Sigmoid colon (tissue), 3 donors: ENCODE measurements around the gene MTAP.

Experiments used
- POLR2A ChIP-seq, 2 donors: fragments of 450-650 bp; IDR thresholded peaks; one replicate each; pipeline ENCODE4 v1.6.1; 2016; ENCODE audit warnings: antibody characterized with exemption in 2 of 2, mild to moderate bottlenecking in 2 of 2, moderate library complexity in 2 of 2
- TF ChIP-seq, protein P1 (sequence below), 4 experiments: fragments of 450-650 bp in 3 of 4; fragments of 200-600 bp in 1 of 4; IDR thresholded peaks; one replicate each; pipeline ENCODE4 v1.5.1; 2016 to 2019; ENCODE audit warnings: antibody characterized with exemption in 4 of 4, mild to moderate bottlenecking in 3 of 4, moderate library complexity in 2 of 4

DNA sequence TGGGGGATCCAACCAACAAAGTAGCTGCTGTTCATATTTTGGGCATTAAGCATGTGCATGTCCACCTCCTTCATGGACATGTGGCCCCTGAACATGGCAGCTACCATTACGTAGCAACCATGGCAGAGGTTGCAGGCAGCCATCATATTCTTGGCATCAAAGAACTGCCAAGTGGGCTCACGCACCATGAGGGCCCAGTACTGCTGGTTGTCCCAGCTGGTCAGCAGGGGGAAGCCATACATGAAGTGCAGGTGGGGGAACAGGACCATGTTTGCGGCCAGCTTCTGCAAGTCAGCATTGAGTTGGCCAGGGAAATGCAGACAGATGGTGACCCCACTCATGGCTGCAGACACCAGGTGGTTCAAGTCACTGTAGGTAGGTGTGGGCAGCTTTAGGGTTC is 9.5 kb downstream of the MTAP start:
- TF ChIP-seq, protein P1, sequence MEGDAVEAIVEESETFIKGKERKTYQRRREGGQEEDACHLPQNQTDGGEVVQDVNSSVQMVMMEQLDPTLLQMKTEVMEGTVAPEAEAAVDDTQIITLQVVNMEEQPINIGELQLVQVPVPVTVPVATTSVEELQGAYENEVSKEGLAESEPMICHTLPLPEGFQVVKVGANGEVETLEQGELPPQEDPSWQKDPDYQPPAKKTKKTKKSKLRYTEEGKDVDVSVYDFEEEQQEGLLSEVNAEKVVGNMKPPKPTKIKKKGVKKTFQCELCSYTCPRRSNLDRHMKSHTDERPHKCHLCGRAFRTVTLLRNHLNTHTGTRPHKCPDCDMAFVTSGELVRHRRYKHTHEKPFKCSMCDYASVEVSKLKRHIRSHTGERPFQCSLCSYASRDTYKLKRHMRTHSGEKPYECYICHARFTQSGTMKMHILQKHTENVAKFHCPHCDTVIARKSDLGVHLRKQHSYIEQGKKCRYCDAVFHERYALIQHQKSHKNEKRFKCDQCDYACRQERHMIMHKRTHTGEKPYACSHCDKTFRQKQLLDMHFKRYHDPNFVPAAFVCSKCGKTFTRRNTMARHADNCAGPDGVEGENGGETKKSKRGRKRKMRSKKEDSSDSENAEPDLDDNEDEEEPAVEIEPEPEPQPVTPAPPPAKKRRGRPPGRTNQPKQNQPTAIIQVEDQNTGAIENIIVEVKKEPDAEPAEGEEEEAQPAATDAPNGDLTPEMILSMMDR (IDR thresholded peaks at IDR 0.05): no peak
- TF ChIP-seq POLR2A (IDR thresholded peaks at IDR 0.05): no peak
